SKM-1 treated with dmso at 0.1 percent for 144 hours (cell line): Measurements from ENCODE around the gene C19orf53.

Source experiments
- DNase-seq: peaks from one replicate; lab custom pipeline; 2025; ENCODE audit not compliant: unreplicated experiment; lab: John Stamatoyannopoulos, UW

C19orf53 gene

GRCh38 chr19:13825489-13826441, 51.5 kb downstream of the C19orf53 start:
- no peak for DNase-seq

- DNase-seq, result no peak
Measured at GRCh38 chr19:13826652-13827235, 52.5 kb downstream of the C19orf53 start.

- DNase-seq, result no peak
Measured at GRCh38 chr19:13827656-13828055, 53.4 kb downstream of the C19orf53 start.
